PC-3 (cell line): ENCODE data around the gene TNFRSF19. TPM values are rescaled to one million over a fixed set of nuclear protein-coding genes. Genes with fewer than 3 reads are reported as not detected.

Experiments
- ATAC-seq: fragments of 200-7000 bp; cut with Tn5 transposase; 2 replicates; pipeline ENCODE4 v1.9.1; 2020; ENCODE audit warnings: mild to moderate bottlenecking, moderate library complexity
- BruUV-seq: library from RNA; stranded (reverse); fragments of 400-500 nt; replicated peaks from 2 replicates; lab custom pipeline; 2021; lab: Mats Ljungman, UMichigan
- CTCF ChIA-PET: fragments of 300-600 bp; sonication (Branson Sonifier 250); formaldehyde crosslinking; loops from one replicate; lab custom pipeline; 2022; ENCODE audit warnings: antibody characterized with exemption; lab: Charles Lee
- POLR2A ChIA-PET: fragments of 300-600 bp; sonication (Branson Sonifier 250); formaldehyde crosslinking; loops from one replicate; lab custom pipeline; 2022; ENCODE audit warnings: antibody characterized with exemption; ENCODE audit not compliant: unreplicated experiment; lab: Charles Lee
- DNase-seq: peaks from one replicate; pipeline ENCODE4 v3.0.0-alpha.2; 2015
- H2AFZ ChIP-seq: fragments of 300-600 bp; sonication (generic); 2 replicates; pipeline ENCODE4 v1.6.0; 2016; ENCODE audit warnings: antibody characterized with exemption, low read length
- H3F3A ChIP-seq: fragments of 300-600 bp; sonication (generic); one replicate; pipeline ENCODE4 v1.6.0; 2017; ENCODE audit warnings: antibody characterized with exemption, low read length, control low read depth, mild to moderate bottlenecking; ENCODE audit not compliant: unreplicated experiment
- H3K27ac ChIP-seq: fragments of 300-600 bp; sonication (generic); 2 replicates; pipeline ENCODE4 v1.5.1; 2016; ENCODE audit warnings: mild to moderate bottlenecking, low read length
- H3K27me3 ChIP-seq: fragments of 300-600 bp; sonication (generic); 2 replicates; pipeline ENCODE4 v1.6.1; 2016; ENCODE audit warnings: low read length, mixed read lengths
- H3K36me3 ChIP-seq: fragments of 300-600 bp; sonication (generic); 2 replicates; pipeline ENCODE4 v1.6.1; 2016; ENCODE audit warnings: low read depth, mixed run types, low read length, mixed read lengths
- H3K4me1 ChIP-seq: fragments of 300-600 bp; sonication (generic); 2 replicates; pipeline ENCODE4 v1.5.1; 2016; ENCODE audit warnings: low read length; ENCODE audit not compliant: insufficient read depth
- H3K4me2 ChIP-seq: fragments of 300-600 bp; sonication (generic); 2 replicates; pipeline ENCODE4 v1.6.0; 2016; ENCODE audit warnings: low read length
- H3K4me3 ChIP-seq: fragments of 300-600 bp; sonication (generic); 2 replicates; pipeline ENCODE4 v1.5.1; 2016; ENCODE audit warnings: mild to moderate bottlenecking, low read length, mixed read lengths
- H3K79me2 ChIP-seq: fragments of 300-600 bp; sonication (generic); 2 replicates; pipeline ENCODE4 v1.6.1; 2017; ENCODE audit warnings: low read length, mixed read lengths
- H3K9ac ChIP-seq: fragments of 300-600 bp; sonication (generic); 2 replicates; pipeline ENCODE4 v1.6.0; 2016; ENCODE audit warnings: mild to moderate bottlenecking, low read length
- H3K9me2 ChIP-seq: fragments of 300-600 bp; sonication (generic); replicated peaks from 2 replicates; pipeline ENCODE4 v1.6.1; 2016; ENCODE audit warnings: mixed run types, low read length, mixed read lengths
- H3K9me3 ChIP-seq: fragments of 300-600 bp; sonication (generic); 2 replicates; pipeline ENCODE4 v1.6.1; 2016; ENCODE audit warnings: low read length, mixed read lengths
- H4K20me1 ChIP-seq: fragments of 300-600 bp; sonication (generic); 2 replicates; pipeline ENCODE4 v1.6.1; 2016; ENCODE audit warnings: low read length, mixed read lengths
- EZH2 ChIP-seq: fragments of 300-600 bp; sonication (generic); IDR thresholded peaks from one replicate; pipeline ENCODE4 v1.6.1; 2017; ENCODE audit warnings: antibody characterized with exemption, mild to moderate bottlenecking, low read length; ENCODE audit not compliant: unreplicated experiment
- EZH2phosphoT487 ChIP-seq: fragments of 300-600 bp; sonication (generic); IDR thresholded peaks from 2 replicates; pipeline ENCODE4 v1.6.1; 2018; ENCODE audit warnings: mild to moderate bottlenecking, antibody characterized with exemption, low read length, borderline replicate concordance
- intact Hi-C: fragments of 100-400 bp; cut with micrococcal nuclease; formaldehyde crosslinking; loops from 2 replicates; pipeline ENCODE4 v1.9.0; 2023
- total RNA-seq: library from RNA; depleted of rRNA; stranded (reverse); fragments of >200 nt; gene quantifications from 2 replicates; pipeline ENCODE4 v1.2.3, GENCODE V29; 2014
- TF ChIP-seq, protein P1 (sequence below): fragments of 300-600 bp; sonication (generic); conservative IDR thresholded peaks from 2 replicates; pipeline ENCODE4 v1.5.1; 2017; ENCODE audit warnings: antibody characterized with exemption, low read depth, mild to moderate bottlenecking, low read length

The TNFRSF19 gene
- total RNA-seq, 1 experiment from 2014 or later: 6.1 TPM

DNA sequence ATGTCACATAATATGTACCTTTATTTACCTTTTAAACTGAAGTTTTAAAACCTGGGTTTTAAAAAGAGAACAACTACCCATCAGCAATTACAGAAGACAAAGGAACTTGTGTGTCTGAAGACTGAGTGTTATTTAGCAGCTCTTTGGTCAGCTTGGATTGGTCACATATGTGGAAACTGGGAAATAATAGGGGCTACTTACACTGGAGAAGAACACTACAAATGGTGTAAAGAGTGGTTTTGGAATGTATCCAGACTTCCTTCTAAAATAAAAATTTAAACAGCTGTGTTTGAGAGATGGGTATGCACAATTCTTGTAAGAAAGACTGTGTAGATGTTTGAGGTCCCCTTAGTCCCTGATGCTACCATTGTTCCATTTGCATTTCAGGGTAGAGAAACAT is 13.3 kb downstream of the TNFRSF19 start:
- H3K9me2 ChIP-seq: no peaks in the 10 kb centered on the region
- no peak overlapping the region for H3K27ac ChIP-seq
- H3F3A ChIP-seq: no peaks in the 10 kb centered on the region
- no peaks in the 10 kb centered on the region for H3K36me3 ChIP-seq
- peaks cover 8% of the 10 kb centered on the region; the same call in 1 of the 2 replicates for H3K4me1 ChIP-seq
- no peaks in the 10 kb centered on the region for H3K27me3 ChIP-seq
- TF ChIP-seq, protein P1, sequence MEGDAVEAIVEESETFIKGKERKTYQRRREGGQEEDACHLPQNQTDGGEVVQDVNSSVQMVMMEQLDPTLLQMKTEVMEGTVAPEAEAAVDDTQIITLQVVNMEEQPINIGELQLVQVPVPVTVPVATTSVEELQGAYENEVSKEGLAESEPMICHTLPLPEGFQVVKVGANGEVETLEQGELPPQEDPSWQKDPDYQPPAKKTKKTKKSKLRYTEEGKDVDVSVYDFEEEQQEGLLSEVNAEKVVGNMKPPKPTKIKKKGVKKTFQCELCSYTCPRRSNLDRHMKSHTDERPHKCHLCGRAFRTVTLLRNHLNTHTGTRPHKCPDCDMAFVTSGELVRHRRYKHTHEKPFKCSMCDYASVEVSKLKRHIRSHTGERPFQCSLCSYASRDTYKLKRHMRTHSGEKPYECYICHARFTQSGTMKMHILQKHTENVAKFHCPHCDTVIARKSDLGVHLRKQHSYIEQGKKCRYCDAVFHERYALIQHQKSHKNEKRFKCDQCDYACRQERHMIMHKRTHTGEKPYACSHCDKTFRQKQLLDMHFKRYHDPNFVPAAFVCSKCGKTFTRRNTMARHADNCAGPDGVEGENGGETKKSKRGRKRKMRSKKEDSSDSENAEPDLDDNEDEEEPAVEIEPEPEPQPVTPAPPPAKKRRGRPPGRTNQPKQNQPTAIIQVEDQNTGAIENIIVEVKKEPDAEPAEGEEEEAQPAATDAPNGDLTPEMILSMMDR: no peak
- TF ChIP-seq EZH2phosphoT487: no peak
- DNase-seq: no peak
- H4K20me1 ChIP-seq: no peaks in the 10 kb centered on the region
- CTCF ChIA-PET: no interaction called here
- H3K9me3 ChIP-seq: no peaks in the 10 kb centered on the region
- no peaks in the 10 kb centered on the region for H3K79me2 ChIP-seq
- H3K9ac ChIP-seq: no peak overlapping the region
- H2AFZ ChIP-seq: no peak overlapping the region
- no peak overlapping the region for H3K4me2 ChIP-seq
- no peak for ATAC-seq
- BruUV-seq: no TSS peak
- no peak overlapping the region for H3K4me3 ChIP-seq
- intact Hi-C loops: loop anchor here (5.0 kb wide), 1 partner anchor 304 kb away; the partner anchor contains the start of gene MIPEP
- POLR2A ChIA-PET: interaction anchor here (0.6 kb wide), 1 partner anchor 291 kb away, joined by 4 read pairs; no protein-coding TSS in a partner anchor

DNA sequence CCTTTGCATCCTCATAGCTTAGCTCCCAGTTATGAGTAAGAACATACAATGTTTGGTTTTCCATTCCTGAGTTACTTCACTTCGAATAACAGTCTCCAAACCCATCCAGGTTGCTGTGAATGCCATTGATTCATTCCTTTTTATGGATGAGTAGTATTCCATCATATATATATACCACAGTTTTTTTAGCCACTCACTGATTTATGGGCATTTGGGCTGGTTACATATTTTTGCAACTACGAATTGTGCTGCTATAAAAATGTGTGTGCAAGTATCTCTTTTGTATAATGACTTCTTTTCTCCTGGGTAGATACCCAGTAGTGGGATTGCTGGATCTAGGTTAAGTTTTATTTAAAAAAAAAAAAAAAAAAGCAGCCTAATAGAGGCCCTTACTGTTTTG is 14.1 kb downstream of the TNFRSF19 start:
- H3K9me2 ChIP-seq: no peaks in the 10 kb centered on the region
- H3K79me2 ChIP-seq: no peaks in the 10 kb centered on the region
- no peaks in the 10 kb centered on the region for H3K27me3 ChIP-seq
- H3K9ac ChIP-seq: no peak overlapping the region
- no peak for ATAC-seq
- TF ChIP-seq EZH2 (no peak), EZH2phosphoT487 (no peak)
- TF ChIP-seq, protein P1: no peak
- H3K4me3 ChIP-seq: no peak overlapping the region
- H2AFZ ChIP-seq: no peak overlapping the region
- H3K36me3 ChIP-seq: no peaks in the 10 kb centered on the region
- no peak for DNase-seq
- peaks cover 7% of the 10 kb centered on the region; the same call in 1 of the 2 replicates for H3K4me1 ChIP-seq
- intact Hi-C loops: loop anchor here (5.0 kb wide), 1 partner anchor 303 kb away; the partner anchor contains the start of gene MIPEP
- no peaks in the 10 kb centered on the region for H4K20me1 ChIP-seq
- POLR2A ChIA-PET: no interaction called here
- H3K27ac ChIP-seq: no peak overlapping the region
- H3K4me2 ChIP-seq: no peak overlapping the region
- no peaks in the 10 kb centered on the region for H3F3A ChIP-seq
- CTCF ChIA-PET: no interaction called here
- no peaks in the 10 kb centered on the region for H3K9me3 ChIP-seq
- BruUV-seq: no TSS peak

DNA sequence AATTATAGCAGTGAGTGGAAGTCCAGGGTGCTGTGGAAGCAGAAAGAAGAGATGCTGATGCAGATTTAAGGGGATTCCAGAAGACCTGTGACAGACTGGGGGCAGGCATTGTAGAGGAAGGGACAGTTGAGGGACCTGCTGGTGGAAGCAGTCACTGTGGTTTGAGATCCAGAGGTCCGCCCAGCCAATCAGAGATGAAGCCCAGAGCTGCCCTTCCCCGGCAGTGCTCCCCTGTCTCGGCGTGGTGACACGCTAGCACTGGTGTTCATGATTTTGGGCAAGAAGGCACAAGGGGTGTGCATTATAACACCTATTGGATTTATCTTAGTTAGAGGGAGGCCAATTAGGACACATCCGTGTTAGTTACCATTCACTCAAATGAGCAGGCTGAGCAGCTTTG is 16.1 kb downstream of the TNFRSF19 start:
- no TSS peak for BruUV-seq
- TF ChIP-seq EZH2phosphoT487: no peak
- TF ChIP-seq, protein P1: no peak
- TF ChIP-seq EZH2: no peak
- no peak for DNase-seq
- no peak for ATAC-seq
- no peak overlapping the region for H3K4me2 ChIP-seq
- ChIA-PET CTCF (no interaction called here), POLR2A (no interaction called here)
- no peak overlapping the region for H3K4me3 ChIP-seq
- H4K20me1 ChIP-seq: no peaks in the 10 kb centered on the region
- no peaks in the 10 kb centered on the region for H3F3A ChIP-seq
- no peak overlapping the region for H2AFZ ChIP-seq
- no peaks in the 10 kb centered on the region for H3K79me2 ChIP-seq
- no peak overlapping the region for H3K9ac ChIP-seq
- H3K36me3 ChIP-seq: no peaks in the 10 kb centered on the region
- no peaks in the 10 kb centered on the region for H3K9me2 ChIP-seq
- H3K4me1 ChIP-seq: no peaks in the 10 kb centered on the region
- no peak overlapping the region for H3K27ac ChIP-seq
- no peaks in the 10 kb centered on the region for H3K9me3 ChIP-seq
- intact Hi-C loops: no loop called here
- H3K27me3 ChIP-seq: no peaks in the 10 kb centered on the region
